SJSA1 (cell line): ENCODE data around the gene MAD2L2. TPM values are rescaled to one million over a fixed set of nuclear protein-coding genes. Genes with fewer than 3 reads are reported as not detected.

Experiments
- DNase-seq, 2 experiments: peaks; one replicate each; pipeline ENCODE4 v3.0.0-alpha.2; 2015 to 2020; ENCODE audit warnings: low spot score in 2 of 2, low read depth in 1 of 2
- H3K27ac ChIP-seq: fragments of 250-450 bp; sonication (Bioruptor Pico); 2 replicates; pipeline ENCODE4 v1.5.1; 2020; ENCODE audit warnings: mild to moderate bottlenecking, moderate library complexity
- H3K27me3 ChIP-seq: fragments of 250-450 bp; sonication (Bioruptor Pico); replicated peaks from 2 replicates; pipeline ENCODE4 v1.5.1; 2020; ENCODE audit warnings: mild to moderate bottlenecking, moderate library complexity
- H3K36me3 ChIP-seq: fragments of 250-450 bp; sonication (Bioruptor Pico); 2 replicates; pipeline ENCODE4 v1.5.1; 2020; ENCODE audit warnings: mild to moderate bottlenecking
- H3K4me1 ChIP-seq: fragments of 250-450 bp; sonication (Bioruptor Pico); replicated peaks from 2 replicates; pipeline ENCODE4 v1.6.1; 2021; ENCODE audit warnings: mild to moderate bottlenecking
- H3K4me3 ChIP-seq: fragments of 250-450 bp; sonication (Bioruptor Pico); 2 replicates; pipeline ENCODE4 v1.5.1; 2020; ENCODE audit warnings: mild to moderate bottlenecking
- H3K9me3 ChIP-seq: fragments of 250-450 bp; sonication (Bioruptor Pico); replicated peaks from 2 replicates; pipeline ENCODE4 v1.5.1; 2020; ENCODE audit warnings: mild to moderate bottlenecking
- total RNA-seq: library from RNA; depleted of rRNA; stranded (reverse); fragments of >200 nt; shearing (Covaris generic); gene quantifications from 2 replicates; pipeline ENCODE4 v1.2.3, GENCODE V29; 2014

Gene MAD2L2
- total RNA-seq, 1 experiment from 2014 or later = 132 TPM

- DNase-seq = no peak
- Histone ChIP-seq H3K36me3 (no peaks in the 10 kb centered on the region), H3K9me3 (no peaks in the 10 kb centered on the region), H3K4me1 (peaks cover 5% of the 10 kb centered on the region; the same call in 1 of the 2 replicates), H3K27ac (no peak overlapping the region), H3K27me3 (peaks cover 3% of the 10 kb centered on the region; the same call in 1 of the 2 replicates), H3K4me3 (no peak overlapping the region)
These were observed 3.1 kb upstream of the MAD2L2 start for GRCh38 chr1:11684070-11684469.

DNA sequence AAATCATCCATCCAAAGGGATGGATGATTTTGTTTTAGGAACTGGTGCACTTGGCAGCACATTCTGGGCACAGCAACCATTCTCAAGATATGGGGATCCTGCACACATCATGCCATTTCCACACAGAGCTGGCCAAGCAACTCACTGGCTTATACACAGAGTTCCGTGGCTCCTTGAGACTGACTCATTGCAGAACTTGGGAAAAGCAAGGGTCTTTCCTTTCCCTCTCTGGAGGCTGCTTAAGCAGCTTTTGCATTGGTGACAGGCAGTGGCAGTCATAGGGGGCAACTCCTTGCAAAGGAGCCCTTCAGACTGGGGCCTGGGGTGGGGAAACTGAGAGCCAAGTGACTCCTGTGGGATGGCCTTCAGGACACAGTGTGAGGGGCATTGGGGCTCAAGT, 1.9 kb upstream of the MAD2L2 start:
- Histone ChIP-seq H3K27ac (no peak overlapping the region), H3K27me3 (peaks cover 3% of the 10 kb centered on the region; the same call in 1 of the 2 replicates), H3K4me3 (no peak overlapping the region), H3K9me3 (no peaks in the 10 kb centered on the region), H3K4me1 (peaks cover 5% of the 10 kb centered on the region; the same call in 1 of the 2 replicates), H3K36me3 (peaks cover 8% of the 10 kb centered on the region)
- no peak for DNase-seq

GRCh38 chr1:11682287-11682771, 1.4 kb upstream of the MAD2L2 start:
- peaks cover 5% of the 10 kb centered on the region; the same call in 1 of the 2 replicates for H3K4me1 ChIP-seq
- no peak for DNase-seq
- H3K27ac ChIP-seq = no peak overlapping the region
- no peak overlapping the region for H3K4me3 ChIP-seq
- peaks cover 3% of the 10 kb centered on the region; the same call in 1 of the 2 replicates for H3K27me3 ChIP-seq
- no peaks in the 10 kb centered on the region for H3K9me3 ChIP-seq
- H3K36me3 ChIP-seq = peaks cover 11% of the 10 kb centered on the region

- DNase-seq = peak in 1 of 2 experiments; percentile 72
- Histone ChIP-seq H3K36me3 (peaks cover 27% of the 10 kb centered on the region), H3K9me3 (no peaks in the 10 kb centered on the region), H3K4me1 (peaks cover 5% of the 10 kb centered on the region; the same call in 1 of the 2 replicates), H3K4me3 (peak overlapping the region; percentile 75), H3K27me3 (peaks cover 3% of the 10 kb centered on the region; the same call in 1 of the 2 replicates), H3K27ac (peak overlapping the region; percentile 75)
These were observed 478 bp downstream of the MAD2L2 start for GRCh38 chr1:11680270-11681070.

DNA sequence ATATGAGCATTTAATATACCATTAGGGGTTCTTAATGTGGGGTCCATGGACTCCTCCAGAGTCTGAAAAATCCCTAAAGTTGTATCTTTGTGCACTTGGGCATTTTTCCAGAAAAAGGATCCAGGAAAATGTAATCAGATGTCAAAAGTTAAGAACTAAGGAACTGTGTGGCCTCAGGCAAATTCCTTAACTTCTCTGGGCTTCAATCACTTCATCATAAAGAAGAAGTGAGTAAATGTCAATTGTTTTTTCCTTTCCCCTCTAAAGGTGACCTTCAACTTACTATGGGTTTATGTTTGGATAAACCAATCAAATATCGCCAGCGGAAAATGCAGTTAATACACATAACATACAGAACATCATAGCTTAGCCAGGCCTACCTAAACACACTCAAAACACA, 2.5 kb downstream of the MAD2L2 start:
- H3K27me3 ChIP-seq = no peaks in the 10 kb centered on the region; the same call in 1 of the 2 replicates
- H3K27ac ChIP-seq = no peak overlapping the region
- peaks cover 44% of the 10 kb centered on the region for H3K36me3 ChIP-seq
- no peak for DNase-seq
- H3K4me1 ChIP-seq = peaks cover 5% of the 10 kb centered on the region; the same call in 1 of the 2 replicates
- no peaks in the 10 kb centered on the region for H3K9me3 ChIP-seq
- H3K4me3 ChIP-seq = no peak overlapping the region

DNA sequence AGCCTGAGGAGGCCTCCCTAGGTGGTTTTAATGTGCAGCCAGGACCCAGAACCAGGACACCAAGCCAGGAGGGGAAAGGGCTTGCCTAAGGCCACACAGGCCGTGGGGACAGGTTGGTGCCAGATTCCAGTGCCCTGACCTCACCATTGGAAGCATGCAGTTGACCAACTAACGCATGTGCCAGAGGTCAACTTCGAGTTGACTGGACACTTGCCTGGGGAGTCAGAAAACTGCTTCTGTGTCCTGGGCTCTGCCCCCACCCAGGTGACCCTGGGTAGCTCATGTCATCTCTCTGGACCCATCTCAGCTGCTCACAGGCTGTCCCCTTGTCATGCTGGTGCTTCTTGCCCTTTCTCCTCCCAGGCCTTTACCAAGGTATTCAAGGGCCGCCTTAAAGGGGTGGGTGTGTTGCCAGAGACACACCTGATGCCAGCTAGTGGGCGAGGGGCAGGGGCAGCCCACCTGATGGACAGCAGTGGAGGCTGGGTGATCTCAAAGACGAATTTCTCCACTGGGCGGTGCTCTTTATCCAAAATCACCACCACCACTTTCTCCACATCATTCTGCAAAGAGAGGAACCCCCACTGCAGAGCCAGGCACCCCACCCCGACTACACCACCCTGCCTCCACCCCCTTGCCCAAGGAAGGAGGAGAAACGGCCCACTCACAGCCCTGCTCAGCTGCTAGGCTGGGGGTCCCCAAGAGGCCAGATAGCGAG, 4.4 kb downstream of the MAD2L2 start:
- Histone ChIP-seq H3K27me3 (no peaks in the 10 kb centered on the region), H3K4me1 (peaks cover 5% of the 10 kb centered on the region; the same call in 1 of the 2 replicates), H3K4me3 (no peak overlapping the region), H3K27ac (no peak overlapping the region), H3K36me3 (peaks cover 53% of the 10 kb centered on the region), H3K9me3 (no peaks in the 10 kb centered on the region)
- DNase-seq = no peak

DNA sequence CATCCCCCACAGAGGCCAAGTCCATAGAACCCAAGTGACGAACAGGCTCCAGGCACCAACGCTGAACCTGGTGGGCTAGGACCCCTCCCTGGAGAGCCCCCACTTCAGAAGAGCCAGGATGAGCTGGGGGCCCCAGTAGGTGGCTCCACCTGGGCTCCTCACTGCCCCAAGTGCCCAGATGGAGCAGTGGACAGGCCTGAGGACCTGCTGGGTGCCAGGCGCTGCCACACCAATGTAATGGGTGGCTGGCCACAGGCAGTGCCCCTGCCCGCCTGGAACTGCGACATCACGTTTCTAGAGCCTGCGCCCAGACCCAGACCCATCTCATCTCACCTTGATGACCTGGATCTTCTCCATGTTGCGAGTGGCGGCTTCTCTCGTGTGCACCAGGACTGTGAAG, 5.6 kb downstream of the MAD2L2 start:
- Histone ChIP-seq H3K4me3 (no peak overlapping the region), H3K27ac (no peak overlapping the region), H3K4me1 (peaks cover 4% of the 10 kb centered on the region; the same call in 1 of the 2 replicates), H3K27me3 (no peaks in the 10 kb centered on the region), H3K9me3 (no peaks in the 10 kb centered on the region), H3K36me3 (peaks cover 53% of the 10 kb centered on the region)
- DNase-seq = no peak

DNA sequence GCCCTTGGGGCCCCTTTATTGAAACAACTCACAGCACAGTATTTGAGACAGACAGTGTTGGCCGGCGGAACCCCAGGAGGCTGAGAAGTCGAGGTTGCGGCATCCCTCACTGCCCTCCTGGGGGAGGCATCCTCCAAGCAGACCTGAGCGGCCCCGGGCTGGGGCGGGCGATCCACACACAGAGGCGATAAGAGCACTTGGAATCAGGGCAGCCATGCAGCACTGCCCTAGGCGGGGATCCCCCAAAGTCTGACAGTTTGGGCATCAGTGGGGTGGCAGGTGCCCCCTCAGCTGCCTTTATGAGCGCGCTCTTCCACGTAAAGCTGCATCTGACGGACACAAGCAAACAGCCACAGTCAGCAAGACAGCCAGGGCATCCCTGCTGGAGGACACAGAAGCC, 6.5 kb downstream of the MAD2L2 start:
- no peak for DNase-seq
- Histone ChIP-seq H3K9me3 (no peaks in the 10 kb centered on the region), H3K4me1 (no peaks in the 10 kb centered on the region), H3K27ac (no peak overlapping the region), H3K4me3 (no peak overlapping the region), H3K36me3 (peaks cover 53% of the 10 kb centered on the region), H3K27me3 (no peaks in the 10 kb centered on the region)

GRCh38 chr1:11673089-11673769, 7.7 kb downstream of the MAD2L2 start:
- no peaks in the 10 kb centered on the region for H3K9me3 ChIP-seq
- DNase-seq = no peak
- H3K4me3 ChIP-seq = no peak overlapping the region
- no peaks in the 10 kb centered on the region for H3K4me1 ChIP-seq
- no peaks in the 10 kb centered on the region for H3K27me3 ChIP-seq
- peaks cover 46% of the 10 kb centered on the region for H3K36me3 ChIP-seq
- no peak overlapping the region for H3K27ac ChIP-seq

DNA sequence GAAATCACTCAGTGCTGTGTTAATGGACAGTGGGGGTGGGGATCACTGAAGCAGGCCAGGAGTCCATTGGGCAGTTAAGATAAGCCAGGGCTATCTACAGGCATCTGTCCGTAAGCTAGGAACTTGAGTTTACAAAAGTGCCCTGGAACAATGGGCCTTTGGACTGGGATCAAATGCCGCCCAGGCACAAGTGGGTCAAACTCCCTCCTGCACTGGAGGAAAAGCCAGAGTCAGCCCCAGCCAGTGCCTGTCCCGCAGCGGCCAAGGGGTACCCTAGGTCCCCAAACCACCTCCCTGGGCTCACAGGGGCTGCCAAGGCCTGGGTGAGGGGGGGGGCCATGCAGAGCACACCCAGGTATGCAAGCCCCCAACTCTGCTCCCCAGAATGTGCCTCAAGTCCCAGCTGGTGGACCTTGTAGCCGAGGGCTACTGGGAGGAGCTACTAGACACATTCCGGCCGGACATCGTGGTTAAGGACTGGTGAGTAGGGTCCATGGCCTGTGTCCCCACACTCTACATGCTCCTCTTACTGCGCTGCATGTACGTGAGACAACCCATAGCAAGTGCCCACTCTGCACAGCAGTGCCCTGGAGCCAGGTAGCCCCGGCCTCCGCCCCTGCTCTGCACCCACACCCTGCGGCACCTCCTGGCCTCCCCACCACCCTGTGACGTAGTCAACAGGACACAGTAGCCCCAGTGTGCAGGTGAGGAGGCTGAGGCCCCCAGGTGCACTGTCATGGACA, 9.2 kb downstream of the MAD2L2 start:
- Histone ChIP-seq H3K4me3 (no peak overlapping the region), H3K27me3 (no peaks in the 10 kb centered on the region), H3K9me3 (no peaks in the 10 kb centered on the region), H3K4me1 (no peaks in the 10 kb centered on the region), H3K36me3 (peaks cover 36% of the 10 kb centered on the region), H3K27ac (no peak overlapping the region)
- DNase-seq = no peak

GRCh38 chr1:11671205-11671543, 9.8 kb downstream of the MAD2L2 start:
- H3K27me3 ChIP-seq = no peaks in the 10 kb centered on the region
- H3K9me3 ChIP-seq = no peaks in the 10 kb centered on the region
- no peak overlapping the region for H3K4me3 ChIP-seq
- DNase-seq = no peak
- H3K36me3 ChIP-seq = peaks cover 32% of the 10 kb centered on the region
- H3K27ac ChIP-seq = no peak overlapping the region
- no peaks in the 10 kb centered on the region for H3K4me1 ChIP-seq

- Histone ChIP-seq H3K9me3 (no peaks in the 10 kb centered on the region), H3K36me3 (peaks cover 29% of the 10 kb centered on the region), H3K27me3 (no peaks in the 10 kb centered on the region), H3K4me3 (no peak overlapping the region), H3K4me1 (no peaks in the 10 kb centered on the region), H3K27ac (no peak overlapping the region)
- no peak for DNase-seq
These were observed 10.2 kb downstream of the MAD2L2 start for GRCh38 chr1:11670747-11671146.

GRCh38 chr1:11668516-11668915, 12.4 kb downstream of the MAD2L2 start:
- Histone ChIP-seq H3K4me1 (peaks cover 5% of the 10 kb centered on the region), H3K4me3 (no peak overlapping the region), H3K27me3 (0 out of 2 replicates have a peak, but pooled peaks cover 2% of the 10 kb centered on the region), H3K36me3 (peaks cover 10% of the 10 kb centered on the region), H3K9me3 (no peaks in the 10 kb centered on the region), H3K27ac (no peak overlapping the region)
- DNase-seq = no peak
